Measurements from ENCODE around the gene BICC1.

Gene BICC1

DNA sequence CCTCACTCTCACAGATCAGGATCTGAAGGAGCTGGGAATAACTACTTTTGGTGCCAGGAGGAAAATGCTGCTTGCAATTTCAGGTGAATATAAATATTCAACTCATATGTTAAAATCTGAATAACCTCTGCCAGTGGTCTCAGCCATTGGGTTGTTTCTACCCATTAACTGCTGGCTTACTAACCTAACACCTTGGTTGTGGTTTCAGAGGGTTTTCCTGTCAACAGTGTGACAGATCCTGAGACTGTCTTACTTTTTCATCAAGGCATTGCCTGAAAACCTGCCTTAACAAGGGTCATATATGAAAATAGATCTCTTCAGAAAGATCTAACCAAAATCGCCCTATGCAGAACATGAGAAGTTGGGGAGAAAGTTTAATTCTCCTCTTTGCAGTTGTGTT lies 307.7 kb downstream of the BICC1 start:
- DNase-seq (ENCODE audit: low read depth in 2 of 2, low spot score in 1 of 2), result no peak

DNA sequence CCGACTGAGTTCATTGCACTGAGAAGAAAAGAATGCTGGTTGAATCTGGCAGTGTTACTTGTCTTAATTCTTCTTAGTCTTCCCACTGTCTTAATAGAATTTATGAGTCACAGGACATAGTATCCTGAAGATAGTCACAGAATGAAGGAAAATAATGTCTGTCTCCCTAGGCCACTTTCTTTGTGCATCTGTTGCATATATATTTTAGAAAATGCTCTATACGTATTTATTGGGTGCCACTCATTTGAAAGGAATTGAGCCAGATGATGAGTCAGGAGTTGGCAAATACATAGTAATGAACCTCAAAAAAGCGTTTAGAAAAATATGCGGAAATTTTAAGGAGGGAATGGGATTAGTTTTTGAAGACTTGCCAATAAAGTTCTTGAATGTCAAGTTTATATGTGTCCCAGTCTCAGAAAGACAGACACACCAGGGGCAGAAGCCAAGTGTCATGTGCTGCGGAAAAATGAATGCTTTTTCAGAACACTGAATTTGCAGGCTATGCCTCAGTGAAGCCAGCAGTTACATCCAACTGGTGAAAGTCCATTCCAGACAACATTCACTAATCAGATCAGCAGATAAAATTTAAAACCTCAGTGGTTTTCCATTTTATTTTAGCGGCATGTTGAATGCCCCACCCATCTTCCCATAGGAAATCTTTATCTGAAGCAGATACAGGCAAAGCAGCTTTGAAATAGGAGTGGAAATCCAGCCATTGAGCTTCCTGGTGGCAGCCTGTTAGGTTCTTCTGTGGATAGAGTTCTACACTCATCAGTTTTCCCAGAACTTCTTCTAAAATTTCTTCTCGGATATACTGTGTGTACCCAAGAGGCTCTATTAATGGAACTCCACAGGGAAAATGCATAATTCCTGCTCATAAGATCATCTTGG lies 308.4 kb downstream of the BICC1 start:
- DNase-seq (ENCODE audit: low read depth in 2 of 2, low spot score in 1 of 2), result no peak

DNA sequence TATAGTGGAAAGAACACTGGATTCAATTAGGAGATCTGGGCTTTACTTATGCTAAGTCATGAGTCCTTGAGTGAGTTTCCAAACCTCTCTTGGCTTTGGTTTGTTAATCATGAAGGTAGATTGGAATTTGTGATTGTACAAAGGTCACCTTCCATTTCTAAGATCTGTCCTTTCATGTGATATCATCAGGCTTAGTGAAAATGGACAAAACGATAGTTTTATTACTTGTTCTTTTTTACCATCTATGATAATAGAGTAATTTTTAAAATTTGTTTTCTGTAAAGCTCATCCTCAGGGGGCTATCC lies 309.0 kb downstream of the BICC1 start:
- no peak for DNase-seq (ENCODE audit: low read depth in 2 of 2, low spot score in 1 of 2)

DNA sequence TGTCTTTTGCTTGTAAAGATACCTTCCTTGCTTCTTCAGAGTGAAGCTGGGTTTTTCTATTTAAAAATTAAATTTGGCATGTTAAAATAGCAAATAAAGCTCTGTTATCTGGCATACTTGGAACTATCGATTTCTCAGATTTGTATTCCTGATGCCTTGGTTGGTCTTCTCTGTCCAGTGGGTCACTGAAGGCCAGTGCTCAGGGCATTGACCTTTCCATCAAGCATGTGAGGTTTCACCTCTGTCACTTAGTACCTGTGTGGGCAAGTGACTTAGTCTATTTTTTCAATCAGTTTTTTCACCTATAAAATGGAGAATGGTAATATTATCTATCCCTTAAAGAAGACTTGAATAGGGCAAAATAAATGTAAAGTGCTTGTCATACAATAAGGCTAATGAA lies 311.3 kb downstream of the BICC1 start:
- no peak for DNase-seq (ENCODE audit: low read depth in 2 of 2, low spot score in 1 of 2)

DNA sequence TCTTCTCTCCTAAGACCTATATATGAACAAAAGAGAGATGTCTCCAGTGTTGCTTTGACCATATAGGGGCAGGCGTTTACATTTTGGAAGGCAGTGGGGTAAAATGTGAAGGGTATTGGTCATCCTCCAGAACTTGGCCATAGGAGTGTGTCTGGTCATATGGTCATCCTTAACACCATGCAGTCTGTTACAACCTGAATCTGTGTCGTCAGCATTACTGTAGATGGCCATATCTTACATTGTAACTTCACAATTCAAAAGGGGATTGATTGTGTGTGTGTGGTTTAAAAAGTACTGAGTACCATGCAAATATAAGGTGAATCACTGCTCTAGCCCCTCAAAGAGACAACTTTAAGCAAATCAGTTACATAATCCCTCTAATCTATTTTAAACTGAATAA lies 311.7 kb downstream of the BICC1 start:
- no peak for DNase-seq (ENCODE audit: low read depth in 2 of 2, low spot score in 1 of 2)

DNA sequence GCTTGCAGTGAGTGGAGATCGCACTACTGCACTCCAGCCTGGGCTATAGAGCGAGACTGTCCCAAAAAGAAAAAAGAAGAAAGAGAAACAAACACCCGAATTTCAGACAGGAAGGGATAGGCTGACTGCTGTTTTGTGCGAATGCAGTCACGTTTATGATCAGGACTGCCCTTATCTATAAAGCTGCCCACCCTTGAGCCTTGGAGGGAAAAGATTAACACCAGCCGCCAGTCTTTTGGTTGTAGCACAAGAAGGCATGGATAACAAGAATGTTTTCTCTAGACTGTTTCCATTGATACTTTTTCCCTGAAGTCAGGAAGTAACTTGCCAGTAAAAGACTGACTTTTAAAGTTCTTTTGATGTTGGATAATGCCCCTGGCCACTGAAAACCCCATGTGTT lies 314.0 kb downstream of the BICC1 start:
- no peak for DNase-seq (ENCODE audit: low read depth in 2 of 2, low spot score in 1 of 2)

DNA sequence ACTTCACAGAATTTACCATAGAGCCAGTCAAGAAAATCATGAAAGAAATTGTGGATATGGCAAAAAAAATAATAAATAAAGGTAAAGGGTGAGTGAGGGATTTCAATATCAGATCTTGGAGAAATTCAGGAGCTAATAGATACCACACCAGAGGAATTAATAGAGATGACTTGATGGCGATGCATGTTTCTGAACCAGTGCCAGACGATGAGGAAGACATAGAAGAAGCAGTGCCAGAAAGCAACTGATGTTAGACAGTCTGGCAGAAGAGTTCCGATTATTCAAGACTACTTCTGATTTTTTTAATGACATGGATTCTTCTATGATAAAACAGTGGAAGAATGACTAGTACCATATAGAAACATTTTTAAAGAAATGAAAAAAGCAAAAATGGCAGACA lies 314.7 kb downstream of the BICC1 start:
- no peak for DNase-seq (ENCODE audit: low read depth in 2 of 2, low spot score in 1 of 2)

DNA sequence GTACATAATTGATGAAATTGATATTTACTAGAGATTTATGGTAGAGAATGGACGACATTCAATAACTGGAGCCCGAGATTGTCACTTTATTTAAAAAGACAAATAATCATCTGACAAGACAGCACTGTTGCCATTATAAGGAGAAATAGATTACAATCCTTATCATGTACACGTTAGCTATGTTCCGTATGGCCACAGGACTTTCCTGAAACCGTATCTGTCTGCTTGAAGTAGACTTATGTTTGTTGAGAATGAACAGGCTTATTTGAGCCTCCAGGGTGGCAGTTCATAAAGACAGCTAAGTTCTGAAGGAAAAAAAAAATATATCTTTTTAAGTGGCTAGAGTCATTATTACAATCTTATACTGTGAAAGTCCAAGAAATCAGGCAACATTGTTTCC lies 317.2 kb downstream of the BICC1 start:
- DNase-seq (ENCODE audit: low read depth in 2 of 2, low spot score in 1 of 2), result no peak

DNA sequence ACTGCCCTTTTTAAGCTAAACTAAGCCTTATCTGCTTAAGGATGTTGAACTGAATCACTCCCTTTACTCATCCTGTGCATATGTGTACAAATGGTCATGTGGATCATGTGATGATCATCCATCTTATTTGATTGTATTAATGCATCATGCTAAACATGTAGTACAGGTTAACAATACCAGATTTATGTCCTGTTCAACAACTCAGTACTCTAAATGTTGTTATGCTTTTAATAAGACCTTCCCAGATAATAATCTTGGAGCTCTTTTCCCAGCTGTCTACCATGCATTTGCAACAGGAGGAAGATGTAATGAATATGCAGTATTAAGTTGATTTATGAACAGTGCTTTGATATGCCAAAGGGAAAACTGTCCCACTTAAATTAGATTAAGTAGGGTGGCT lies 318.0 kb downstream of the BICC1 start:
- no peak for DNase-seq (ENCODE audit: low read depth in 2 of 2, low spot score in 1 of 2)

DNA sequence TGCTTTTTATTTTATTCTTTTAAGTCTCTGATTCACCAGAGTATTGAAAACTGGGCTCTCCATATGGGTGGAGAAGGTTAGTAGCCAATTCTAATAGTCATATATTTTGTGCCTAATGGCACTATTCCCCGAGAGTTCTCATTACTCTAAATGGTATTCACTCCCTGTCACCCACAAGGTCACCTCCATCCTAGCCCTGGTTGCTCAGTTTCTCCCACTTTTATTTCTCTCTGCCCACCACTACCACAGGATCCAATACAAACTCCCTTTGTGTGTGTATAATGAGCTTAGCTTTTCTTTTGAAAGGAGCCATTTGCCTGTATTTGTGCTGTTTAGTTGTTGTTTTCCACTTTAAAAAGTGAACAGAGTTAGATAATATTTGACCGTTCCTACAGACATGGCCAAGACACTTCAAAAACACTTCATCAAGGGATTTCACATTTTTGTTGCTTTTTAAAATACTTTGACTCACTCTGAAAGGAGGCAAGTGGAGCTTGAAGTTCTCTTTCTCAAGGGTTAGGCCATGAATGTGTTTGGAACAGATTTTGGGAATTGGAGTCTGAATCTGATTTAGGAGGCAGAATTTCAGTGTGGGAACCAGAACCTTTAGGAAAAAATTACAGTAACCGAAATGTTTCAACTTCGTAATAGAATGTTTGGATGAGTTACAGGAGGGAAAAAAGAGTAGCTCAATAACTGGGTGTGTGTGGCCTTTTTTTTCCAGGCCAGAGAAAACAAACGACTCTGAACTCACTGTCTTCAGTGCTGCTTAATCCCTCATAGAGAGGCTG lies 321.3 kb downstream of the BICC1 start:
- DNase-seq (ENCODE audit: low read depth in 2 of 2, low spot score in 1 of 2), result no peak

DNA sequence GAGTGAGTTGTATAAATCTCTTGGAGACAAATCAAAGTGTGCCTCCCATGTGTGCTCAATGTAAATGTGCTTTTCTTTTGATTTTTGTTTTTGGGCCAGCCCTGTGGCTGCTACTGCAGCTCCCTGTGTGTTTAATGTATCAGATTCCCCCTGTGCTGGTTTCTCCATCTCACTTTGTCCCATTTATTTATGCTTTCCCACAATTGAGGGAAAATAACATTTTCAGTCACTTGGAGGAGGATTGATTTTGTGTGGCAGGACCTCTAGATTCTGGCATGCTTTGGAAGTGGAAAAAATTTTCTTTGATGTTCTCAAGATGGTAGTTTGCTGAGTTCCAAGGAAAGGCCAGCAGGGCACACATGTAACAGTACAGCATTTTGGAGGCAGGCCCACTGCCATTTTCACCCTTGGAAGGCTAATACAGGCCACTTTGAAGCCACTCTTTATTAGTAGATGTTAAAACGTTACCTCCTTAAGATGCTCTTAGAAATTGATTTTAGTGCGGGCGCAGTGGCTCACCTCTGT lies 323.6 kb downstream of the BICC1 start:
- DNase-seq (ENCODE audit: low read depth in 2 of 2, low spot score in 1 of 2), result no peak

DNA sequence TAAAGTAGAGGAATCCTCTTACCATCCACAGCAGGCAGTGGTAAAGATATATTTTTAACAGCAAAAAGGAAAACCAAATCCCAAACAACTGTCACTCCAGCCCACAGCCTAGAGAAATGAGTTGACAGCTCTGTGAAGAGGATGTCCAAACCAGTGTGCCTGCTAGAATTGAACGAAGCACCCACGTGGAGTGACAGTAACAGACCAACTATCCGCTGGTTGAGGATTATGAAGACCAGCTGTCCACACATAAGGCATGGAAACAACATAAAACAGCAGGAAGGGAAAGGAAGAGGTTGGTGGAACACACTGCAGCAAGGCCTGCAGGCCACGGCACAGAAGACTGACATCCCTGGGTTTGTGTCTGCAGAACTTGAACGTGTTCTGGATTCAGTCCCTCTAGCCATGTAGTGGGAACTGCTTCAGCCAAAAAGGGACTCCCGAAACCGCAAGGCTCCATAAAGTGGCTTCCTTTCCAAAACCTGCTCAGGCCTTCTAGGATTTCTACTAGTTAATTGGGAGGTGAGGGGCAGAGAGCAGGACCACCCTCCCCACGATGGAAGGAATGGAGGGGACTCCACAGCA lies 324.4 kb downstream of the BICC1 start:
- DNase-seq (ENCODE audit: low read depth in 2 of 2, low spot score in 1 of 2), result no peak

DNA sequence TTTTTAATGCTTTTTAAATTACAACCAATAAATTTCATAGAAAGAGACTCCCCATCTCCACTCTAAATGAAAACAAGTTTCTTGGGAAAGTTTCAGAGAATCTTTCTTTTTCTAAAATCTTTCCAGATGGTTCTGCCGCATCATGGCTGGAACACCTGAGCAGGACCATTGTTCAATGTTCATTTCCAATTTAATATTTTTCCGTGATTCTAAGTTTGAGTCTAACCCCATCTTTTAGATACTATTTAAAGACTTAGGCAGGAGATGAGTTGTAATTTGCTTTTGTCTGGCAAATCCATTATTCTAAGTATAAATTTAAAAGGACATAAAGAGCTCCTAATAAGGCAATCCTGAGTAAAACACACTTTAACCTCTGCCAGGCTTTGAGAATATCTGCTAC lies 325.2 kb downstream of the BICC1 start:
- no peak for DNase-seq (ENCODE audit: low read depth in 2 of 2, low spot score in 1 of 2)

DNA sequence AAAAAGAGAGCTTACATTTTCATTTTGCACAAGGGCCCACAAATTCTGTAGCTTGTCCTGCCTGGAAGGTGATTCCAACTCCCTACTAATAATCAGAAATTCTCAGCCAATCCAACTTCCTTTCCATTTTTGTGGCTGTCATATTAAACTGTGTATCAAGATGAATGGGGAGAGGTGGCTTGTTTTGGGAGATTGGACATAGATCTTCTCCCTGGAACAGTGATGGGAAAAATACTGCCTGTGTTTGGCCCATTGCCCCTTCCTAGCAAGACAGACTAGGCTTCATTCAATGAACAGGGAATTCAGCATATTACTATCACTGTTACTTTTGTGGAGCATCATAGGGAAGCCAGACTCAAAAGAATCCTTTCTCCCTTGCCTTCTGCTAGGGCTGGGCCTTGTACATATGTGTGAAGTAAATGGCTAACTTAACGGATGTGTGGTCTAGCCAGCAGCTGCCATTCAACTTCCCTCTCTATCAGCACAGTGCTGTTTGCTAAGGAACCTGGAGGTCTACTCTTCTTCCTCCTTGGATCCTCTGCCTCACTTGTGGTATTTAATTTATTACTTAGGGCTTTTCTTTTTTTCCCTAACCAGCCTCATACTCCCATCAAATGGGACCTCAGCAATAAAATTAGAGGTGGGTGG lies 326.0 kb downstream of the BICC1 start:
- DNase-seq (ENCODE audit: low read depth in 2 of 2, low spot score in 1 of 2), result no peak

DNA sequence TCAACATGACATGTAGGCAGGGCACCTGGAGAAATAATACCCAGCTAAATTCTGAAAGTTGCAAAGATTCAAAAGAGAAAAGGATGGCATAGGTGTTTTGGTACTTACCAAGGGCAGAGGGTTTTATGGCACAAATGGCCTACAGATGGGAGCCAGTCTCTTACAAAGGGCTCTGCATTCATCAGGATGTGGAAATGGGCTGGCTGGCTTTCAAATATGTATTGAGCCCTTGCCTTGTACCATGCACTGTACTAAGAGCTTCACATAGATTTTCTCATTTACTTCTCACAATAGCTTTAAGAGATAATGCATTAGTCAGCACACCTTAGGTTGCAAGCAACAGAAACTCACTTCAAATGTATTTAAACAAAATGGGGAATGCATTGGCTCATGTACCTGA lies 327.1 kb downstream of the BICC1 start:
- no peak for DNase-seq (ENCODE audit: low read depth in 2 of 2, low spot score in 1 of 2)

DNA sequence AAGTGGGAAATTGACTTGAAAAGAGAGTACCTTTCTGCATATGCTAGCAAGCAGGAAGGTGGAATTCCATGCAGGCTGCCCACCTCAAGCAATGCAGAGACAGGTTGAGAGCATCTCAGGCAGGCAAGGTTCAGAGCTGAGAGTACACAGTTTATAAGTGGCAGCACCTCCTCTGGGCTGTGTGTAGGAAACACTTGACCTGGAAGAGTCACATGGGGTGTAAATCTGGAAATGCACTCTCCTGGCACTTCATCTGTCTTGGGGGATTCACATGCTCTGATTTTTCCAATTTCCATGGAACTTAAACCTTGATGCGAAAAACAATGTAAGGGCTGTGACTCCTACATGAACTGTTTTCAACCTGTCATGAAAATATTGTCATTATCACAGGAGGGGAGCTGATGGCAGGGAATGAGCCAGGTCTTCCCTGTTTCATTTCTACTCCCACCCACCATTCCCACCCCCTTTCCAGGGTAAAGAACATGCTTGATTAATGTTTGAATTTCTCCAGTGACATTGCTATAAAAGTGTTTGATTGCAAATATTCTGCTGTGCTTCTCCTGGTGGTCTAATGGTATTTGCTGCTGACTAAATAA lies 328.3 kb downstream of the BICC1 start:
- no peak for DNase-seq (ENCODE audit: low read depth in 2 of 2, low spot score in 1 of 2)

DNA sequence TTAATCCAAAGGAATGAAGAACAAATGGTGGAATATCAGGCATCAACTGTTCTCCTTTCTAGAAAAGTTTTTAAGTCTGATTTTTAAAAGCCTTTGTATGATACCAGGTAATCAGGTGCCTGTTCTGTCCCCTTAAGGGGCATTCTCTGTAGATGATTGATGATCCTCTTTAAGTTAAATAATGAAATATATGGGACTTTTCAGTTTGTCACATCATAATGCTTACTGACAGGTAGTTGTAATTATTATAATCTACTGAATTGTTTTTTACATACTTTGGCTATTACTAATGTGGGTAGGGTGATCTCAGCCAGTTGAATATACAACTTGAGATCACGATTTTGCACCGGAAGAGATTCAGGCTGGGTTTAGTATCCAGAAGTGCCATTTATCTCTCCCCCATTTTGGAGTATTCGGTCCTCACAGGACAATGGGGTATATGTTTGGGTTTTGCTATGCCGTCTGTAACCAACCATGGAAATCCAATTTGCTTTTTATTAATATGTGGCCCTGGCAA lies 330.2 kb downstream of the BICC1 start:
- DNase-seq (ENCODE audit: low read depth in 2 of 2, low spot score in 1 of 2), result no peak

DNA sequence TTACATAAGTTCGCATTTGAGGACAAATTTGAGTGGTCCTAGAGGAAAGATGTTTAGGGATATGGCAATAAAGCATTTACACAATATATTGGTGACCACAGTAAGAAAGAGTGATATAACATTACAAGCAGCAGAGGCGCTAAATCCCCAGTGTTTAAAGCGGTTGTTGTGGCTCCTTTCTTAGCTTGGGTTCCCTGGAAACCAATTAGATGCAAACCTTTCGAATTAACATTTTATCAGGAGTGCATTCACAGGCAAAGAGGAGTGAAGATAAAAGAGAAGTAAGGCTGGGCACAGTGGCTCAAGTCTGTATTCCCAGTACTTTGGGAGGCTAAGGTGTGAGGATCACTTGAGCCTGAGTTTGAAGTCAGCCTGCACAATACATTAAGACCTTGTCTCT lies 331.1 kb downstream of the BICC1 start:
- no peak for DNase-seq (ENCODE audit: low read depth in 2 of 2, low spot score in 1 of 2)

DNA sequence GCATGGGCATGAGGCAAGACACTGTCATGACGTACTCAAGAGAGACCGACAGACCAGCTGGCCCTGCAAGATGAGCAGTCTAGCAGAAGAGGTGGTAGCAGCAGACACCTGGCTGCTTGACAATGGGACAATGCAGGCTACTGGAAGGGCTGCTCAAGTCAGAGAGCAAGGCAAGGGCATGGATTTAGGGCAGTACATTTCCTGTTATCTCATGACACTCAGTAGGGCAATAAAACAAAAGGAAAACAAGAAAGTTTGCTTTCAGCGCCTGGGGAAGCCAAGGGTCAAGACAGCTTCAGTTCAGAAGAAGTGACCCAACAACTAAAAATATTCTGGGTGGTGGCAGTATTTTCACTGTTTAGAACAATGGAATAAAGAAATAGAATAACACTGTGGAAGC lies 332.0 kb downstream of the BICC1 start:
- DNase-seq (ENCODE audit: low read depth in 2 of 2, low spot score in 1 of 2), result no peak

DNA sequence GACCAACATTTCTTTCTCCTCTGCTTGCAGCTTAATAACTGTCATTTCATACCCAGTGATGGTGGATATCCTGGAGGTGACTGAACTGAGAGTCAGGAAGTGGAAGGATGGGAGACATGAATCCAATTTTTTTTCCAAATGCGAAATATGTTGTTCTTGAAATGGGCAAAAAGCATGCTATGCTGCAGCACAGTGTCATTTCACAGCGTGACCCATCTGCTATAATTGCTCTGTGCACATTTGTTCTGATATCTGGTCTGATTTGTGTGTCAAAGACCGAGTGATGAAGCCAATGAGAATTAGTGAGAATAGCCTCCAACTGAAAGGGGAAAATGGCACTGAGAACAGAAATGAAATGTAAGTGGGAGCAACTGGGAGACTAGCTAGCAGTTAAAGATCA lies 334.2 kb downstream of the BICC1 start:
- DNase-seq (ENCODE audit: low read depth in 2 of 2, low spot score in 1 of 2), result no peak

DNA sequence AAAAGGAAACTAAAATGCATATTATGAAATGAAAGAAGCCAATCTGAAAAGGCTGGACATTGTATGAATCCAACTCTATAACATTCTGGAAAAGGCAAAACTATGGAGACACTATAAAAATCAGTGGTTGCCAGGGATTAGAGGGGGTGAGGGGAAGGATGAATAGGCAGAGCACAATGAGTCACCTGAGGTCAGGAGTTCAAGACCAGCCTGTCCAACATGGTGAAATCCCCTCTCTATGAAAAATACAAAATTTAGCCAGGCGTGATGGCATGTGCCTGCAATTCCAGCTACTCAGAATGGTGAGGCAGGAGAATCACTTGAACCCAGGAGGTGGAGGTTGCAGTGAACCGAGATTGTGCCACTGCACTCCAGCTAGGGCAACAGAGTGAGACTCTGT lies 338.9 kb downstream of the BICC1 start:
- DNase-seq (ENCODE audit: low read depth in 2 of 2, low spot score in 1 of 2), result no peak
